Stomach (tissue), 9 donors: ENCODE results near the gene ATXN1. TPM values are rescaled to one million over a fixed set of nuclear protein-coding genes. Genes with fewer than 3 reads are reported as not detected.

Experiments used
- DNase-seq, 2 donors: peaks; one replicate each; pipeline versions ENCODE4 v3.0.0 to v3.0.0-alpha.2; 2013 to 2019
- H3K27ac ChIP-seq, 5 donors: fragments of 200-600 bp in 4 of 5; sonication (generic) in 4 of 5; one replicate each; pipeline ENCODE4 v1.5.1; 2013 to 2019; ENCODE audit warnings: mild to moderate bottlenecking in 1 of 5, moderate library complexity in 1 of 5
- H3K27me3 ChIP-seq, 3 donors: fragments of 200-600 bp; sonication (generic); one replicate each; pipeline ENCODE4 v1.5.1; 2017 to 2019; ENCODE audit warnings: mixed run types in 1 of 3
- H3K36me3 ChIP-seq, 4 donors: fragments of 200-600 bp; sonication (generic); 1 replicate in 3 of 4; 2 replicates in 1 of 4; pipeline ENCODE4 v1.5.1; 2016 to 2019
- H3K4me1 ChIP-seq, 4 donors: fragments of 200-600 bp; sonication (generic); one replicate each; pipeline ENCODE4 v1.5.1; 2016 to 2019
- H3K4me3 ChIP-seq, 4 donors: fragments of 200-600 bp; sonication (generic) in 3 of 4; one replicate each; pipeline ENCODE4 v1.5.1; 2016 to 2019; ENCODE audit warnings: mild to moderate bottlenecking in 1 of 4
- H3K9me3 ChIP-seq, 4 donors: fragments of 200-600 bp; sonication (generic); one replicate each; pipeline ENCODE4 v1.5.1; 2016 to 2019
- CTCF ChIP-seq, 7 experiments: fragments of 450-650 bp in 4 of 7; fragments of 200-600 bp in 3 of 7; sonication (generic) in 3 of 7; IDR thresholded peaks; one replicate each; pipeline ENCODE4 v1.5.1; 2016 to 2019; ENCODE audit warnings: antibody characterized with exemption in 7 of 7, control low read depth in 2 of 7, mild to moderate bottlenecking in 1 of 7
- EP300 ChIP-seq: sonication (generic); formaldehyde crosslinking; IDR thresholded peaks from one replicate; pipeline ENCODE4 v1.6.1; 2017; ENCODE audit warnings: antibody characterized with exemption
- POLR2A ChIP-seq, 4 donors: fragments of 450-650 bp; IDR thresholded peaks; one replicate each; pipeline ENCODE4 v1.6.1; 2016; ENCODE audit warnings: antibody characterized with exemption in 4 of 4, control low read depth in 2 of 4, mild to moderate bottlenecking in 1 of 4, moderate library complexity in 1 of 4
- POLR2AphosphoS5 ChIP-seq, 3 donors: sonication (generic); formaldehyde crosslinking; IDR thresholded peaks; one replicate each; pipeline ENCODE4 v1.6.1; 2016; ENCODE audit warnings: antibody characterized with exemption in 3 of 3
- WGBS, 5 donors: extraction: QIAGEN DNeasy Blood & Tissue Kit in 3 of 5; methylation state at CpG; one replicate each; pipeline versions ENCODE4 v1.1.5 to v1.1.7; 2013 to 2018; 5-methylcytosine and 5-hydroxymethylcytosine counted together
- intact Hi-C: fragments of 100-400 bp; cut with DNase I; formaldehyde crosslinking; loops from one replicate; pipeline ENCODE4 v1.15.1; 2023; ENCODE audit warnings: low total_unique reads
- polyA plus RNA-seq, 3 donors: library from polyadenylated mRNA; stranded (reverse); fragments of 200-250 nt; gene quantifications; one replicate each; pipeline ENCODE4 v1.2.3, GENCODE V29; 2013
- total RNA-seq, 5 donors: library from RNA; depleted of rRNA; stranded (reverse); fragments of >200 nt; gene quantifications; one replicate each; pipeline versions ENCODE4 v1.1.0 to v1.2.3, GENCODE V29; 2014 to 2016
- donor health status: healthy with polysubstance abuse.
- donor health status: Bipolar disorder and iron deficiency.
- donor health status: healthy.

The ATXN1 gene
- total and polyA plus RNA-seq, 8 donors: 5.2 to 106 (median 39.0) TPM

- no peak for DNase-seq
- H3K4me1 ChIP-seq: no peaks in the 10 kb centered on the region
- H3K27me3 ChIP-seq: no peaks in the 10 kb centered on the region
- 61 to 79% (median 65%) methylated on average over 10 of the region's 10 CpGs for WGBS, 5 donors
- no peak overlapping the region for H3K27ac ChIP-seq
- no peaks in the 10 kb centered on the region for H3K9me3 ChIP-seq
- peaks cover 0 to 5% (median 2%) of the 10 kb centered on the region in 4 donors for H3K36me3 ChIP-seq
- H3K4me3 ChIP-seq: no peak overlapping the region
- intact Hi-C loops: no loop called here
- no peak for TF ChIP-seq POLR2A (IDR thresholded peaks at IDR 0.05)
- no peak for TF ChIP-seq CTCF (IDR thresholded peaks at IDR 0.05)
- no peak for TF ChIP-seq POLR2AphosphoS5 (IDR thresholded peaks at IDR 0.05)
- no peak for TF ChIP-seq EP300
Observed at GRCh38 chr6:16596616-16597331, 164.5 kb downstream of the ATXN1 start.

- no peaks in the 10 kb centered on the region for H3K4me1 ChIP-seq
- intact Hi-C loops: no loop called here
- no peaks in the 10 kb centered on the region for H3K9me3 ChIP-seq
- WGBS, 5 donors: 69 to 92% (median 71%) methylated on average over 8 of the region's 8 CpGs
- H3K36me3 ChIP-seq: peaks cover 0 to 5% (median 2%) of the 10 kb centered on the region in 4 donors
- DNase-seq: no peak
- no peak overlapping the region for H3K4me3 ChIP-seq
- no peak overlapping the region for H3K27ac ChIP-seq
- no peaks in the 10 kb centered on the region for H3K27me3 ChIP-seq
- TF ChIP-seq POLR2AphosphoS5 (IDR thresholded peaks at IDR 0.05) (no peak), CTCF (IDR thresholded peaks at IDR 0.05) (no peak), POLR2A (IDR thresholded peaks at IDR 0.05) (no peak), EP300 (no peak)
Observed at GRCh38 chr6:16595514-16596120, 165.6 kb downstream of the ATXN1 start.

GRCh38 chr6:16594849-16595248 is 166.4 kb downstream of the ATXN1 start:
- no peak overlapping the region for H3K27ac ChIP-seq
- intact Hi-C loops: no loop called here
- H3K4me3 ChIP-seq: no peak overlapping the region
- peaks cover 0 to 5% (median 2%) of the 10 kb centered on the region in 4 donors for H3K36me3 ChIP-seq
- WGBS, 5 donors: 83 to 92% (median 90%) methylated on average over 5 of the region's 5 CpGs
- DNase-seq: no peak
- TF ChIP-seq EP300 (no peak), POLR2A (IDR thresholded peaks at IDR 0.05) (no peak), POLR2AphosphoS5 (IDR thresholded peaks at IDR 0.05) (no peak), CTCF (IDR thresholded peaks at IDR 0.05) (no peak)
- H3K27me3 ChIP-seq: no peaks in the 10 kb centered on the region
- no peaks in the 10 kb centered on the region for H3K9me3 ChIP-seq
- no peaks in the 10 kb centered on the region for H3K4me1 ChIP-seq

GRCh38 chr6:16592223-16592911 is 168.9 kb downstream of the ATXN1 start:
- intact Hi-C loops: no loop called here
- 91 to 96% (median 94%) methylated on average over 12 of the region's 12 CpGs for WGBS, 5 donors
- Histone ChIP-seq H3K27me3 (no peaks in the 10 kb centered on the region), H3K9me3 (no peaks in the 10 kb centered on the region), H3K4me1 (no peaks in the 10 kb centered on the region), H3K4me3 (no peak overlapping the region), H3K27ac (no peak overlapping the region), H3K36me3 (peaks cover 0 to 5% (median 2%) of the 10 kb centered on the region in 4 donors)
- no peak for DNase-seq
- TF ChIP-seq POLR2AphosphoS5 (IDR thresholded peaks at IDR 0.05): no peak
- no peak for TF ChIP-seq CTCF (IDR thresholded peaks at IDR 0.05)
- no peak for TF ChIP-seq POLR2A (IDR thresholded peaks at IDR 0.05)
- TF ChIP-seq EP300: no peak
